T-helper 22 cell (primary cell): ENCODE measurements around the gene SMAD9.

Experiments used
- DNase-seq: peaks from one replicate; pipeline ENCODE4 v3.0.0-alpha.2; 2020; ENCODE audit warnings: low read depth

Gene SMAD9

DNA sequence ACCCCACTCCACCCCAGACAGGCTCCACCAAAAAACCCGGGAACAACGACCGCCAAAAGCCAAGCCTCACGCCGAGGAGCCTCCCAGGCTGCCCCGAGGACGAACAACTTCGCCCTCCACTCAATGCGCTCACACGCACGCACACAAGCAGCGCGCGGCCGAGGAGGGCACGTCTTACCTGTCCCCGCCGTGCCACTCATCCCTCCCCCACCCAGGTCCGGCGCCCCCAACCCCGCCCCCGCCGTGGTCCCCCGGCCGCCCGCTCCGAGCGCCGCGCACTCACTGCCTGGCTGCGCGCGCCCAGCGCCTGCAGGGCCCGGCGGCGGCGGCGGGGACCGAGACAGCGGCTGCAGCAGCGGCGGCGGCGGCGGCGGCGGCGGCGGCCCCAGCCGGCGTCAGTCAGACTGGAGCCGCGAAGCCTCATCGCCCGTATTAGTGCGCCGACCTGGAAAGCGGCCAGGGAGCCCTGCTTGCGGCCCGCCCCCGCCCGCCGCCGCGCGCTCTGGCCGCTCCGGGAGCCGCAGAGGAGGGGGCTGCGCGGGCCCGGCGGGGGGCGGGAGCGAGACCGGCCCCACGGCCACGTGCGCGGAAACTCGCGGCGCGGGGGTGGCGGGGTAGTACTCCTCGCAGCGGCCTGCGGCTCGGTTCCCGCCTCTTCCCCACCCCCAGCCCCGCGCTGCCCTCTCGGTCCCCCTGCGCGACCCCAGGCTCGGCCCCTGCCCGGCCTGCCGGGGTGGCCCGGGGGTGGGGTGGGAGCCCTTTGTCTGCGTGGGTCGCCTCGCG is at the start of gene SMAD9:
Gene SMAD9 (minus strand): TSS at position 406 of the 783 bp plus-strand sequence. CDS start 40,549 bp downstream, outside the sequence.
- no peak for DNase-seq

DNA sequence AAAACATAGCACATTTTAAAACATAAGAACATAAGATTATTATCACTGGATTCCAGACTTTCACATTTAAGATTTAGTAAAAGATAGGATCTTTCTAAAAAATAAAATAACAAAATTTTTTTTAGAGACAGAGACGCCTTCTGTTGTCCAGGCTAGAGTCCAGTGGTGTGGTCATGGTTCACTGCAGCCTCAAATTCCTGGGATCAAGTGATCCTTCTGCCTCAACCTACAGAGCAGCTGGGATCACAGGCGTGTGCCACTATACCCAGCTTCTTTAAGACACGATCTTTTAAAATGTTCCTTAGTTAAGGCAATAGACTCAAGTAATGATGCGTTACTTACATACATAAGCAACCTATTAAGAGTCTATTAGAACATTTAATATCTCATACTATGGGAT is 46.4 kb upstream of the SMAD9 start:
- no peak for DNase-seq

DNA sequence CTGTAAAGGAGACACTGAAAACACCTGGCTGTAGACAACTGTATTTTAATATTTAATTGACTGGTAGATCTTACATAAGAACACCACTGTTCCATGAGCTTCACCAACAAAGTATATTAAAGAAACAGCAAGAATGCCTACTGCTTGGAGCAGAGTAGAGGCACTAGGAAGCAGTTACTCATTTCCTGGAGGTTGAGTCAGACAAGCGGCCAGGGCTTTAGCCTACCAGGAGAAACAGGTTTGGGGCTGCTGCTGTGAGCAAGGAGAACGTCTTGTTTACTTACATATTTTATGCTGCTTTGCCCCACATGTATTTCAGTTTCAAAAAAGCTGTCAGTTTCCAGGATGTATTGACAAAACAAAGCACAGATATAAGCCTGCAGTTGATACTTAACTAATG is 45.7 kb upstream of the SMAD9 start:
- DNase-seq: no peak

DNA sequence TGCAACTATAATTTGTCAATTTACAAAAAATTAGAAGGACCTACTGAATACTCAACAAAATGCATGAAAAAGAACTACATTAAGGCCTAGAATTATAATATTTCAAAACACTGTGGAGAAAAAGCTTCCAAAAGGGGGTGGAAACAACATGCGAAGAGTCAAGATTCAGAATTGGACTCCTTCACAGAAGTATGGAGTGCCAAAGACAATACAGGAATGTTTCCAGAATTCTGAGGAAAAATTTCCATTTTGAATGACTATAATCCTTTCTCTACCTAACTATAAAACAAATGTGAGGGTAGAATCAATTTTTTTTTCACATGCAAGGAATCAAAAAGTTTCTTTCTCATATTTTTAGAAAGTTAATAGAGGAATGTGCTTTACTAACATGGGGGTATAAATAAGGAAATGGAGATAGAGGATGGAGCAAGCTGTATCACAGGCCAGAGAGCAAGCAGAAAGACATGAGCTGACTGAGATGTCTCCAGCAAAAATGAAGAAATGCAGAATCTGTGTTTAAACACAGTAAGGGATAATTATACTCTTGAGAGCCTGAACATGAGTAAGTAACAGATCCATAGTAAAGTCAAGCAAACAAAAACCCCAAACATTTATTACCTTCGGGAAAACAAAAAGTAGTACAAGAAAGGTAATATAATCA is 39.5 kb upstream of the SMAD9 start:
- DNase-seq: no peak

DNA sequence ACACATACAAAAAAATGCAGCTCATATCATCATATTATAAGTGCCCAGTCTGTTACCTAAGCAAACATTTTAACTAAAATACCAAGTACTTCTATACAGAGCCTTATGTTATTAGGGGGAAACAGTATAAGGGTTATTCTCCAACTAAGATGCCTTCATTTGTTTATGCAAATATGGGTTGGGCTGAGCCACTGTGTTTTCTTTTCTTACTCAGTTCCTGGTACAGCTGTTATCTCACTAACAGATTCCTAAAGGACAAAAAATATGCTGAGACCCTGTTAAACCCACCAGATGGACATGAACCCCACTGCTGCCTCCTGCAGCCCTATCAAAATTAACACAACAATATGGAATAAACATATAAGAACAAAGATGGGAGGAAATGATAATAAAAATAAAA is 34.5 kb upstream of the SMAD9 start:
- no peak for DNase-seq

DNA sequence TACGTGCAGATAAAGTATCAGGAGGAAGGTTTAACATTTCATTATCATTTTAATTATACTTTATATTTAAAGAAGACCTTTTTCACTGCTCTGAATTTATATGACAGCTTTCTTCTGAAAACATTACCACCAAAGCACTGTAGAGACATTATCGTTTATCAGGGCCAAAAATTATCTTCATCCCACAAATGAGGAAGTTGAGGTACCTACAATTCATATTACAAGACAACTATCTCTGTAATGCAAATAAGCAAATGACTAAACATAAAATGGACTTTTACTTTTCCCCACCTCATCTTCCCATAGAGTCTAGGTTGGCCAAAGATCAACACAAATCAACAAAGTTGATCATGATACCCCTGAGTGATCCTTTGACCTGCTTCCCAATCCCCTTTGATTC is 30.9 kb upstream of the SMAD9 start:
- no peak for DNase-seq

DNA sequence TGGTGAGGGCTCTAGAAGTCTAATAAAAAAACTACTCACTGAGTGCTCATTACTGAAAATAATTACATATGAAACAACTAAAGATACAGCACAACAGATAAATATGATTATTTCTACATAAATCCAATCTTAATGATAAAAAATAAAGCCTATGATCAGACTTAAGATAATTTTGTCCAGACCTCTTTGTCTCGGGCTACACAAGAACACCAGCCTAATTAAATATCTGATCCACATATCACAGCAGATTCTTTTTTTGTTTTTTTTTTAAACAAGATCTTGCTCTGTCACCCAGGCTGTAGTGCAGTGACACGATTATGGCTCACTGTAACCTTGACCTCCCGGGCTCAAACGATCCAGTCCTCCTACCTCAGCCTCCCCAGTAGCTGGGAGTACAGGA is 30.3 kb upstream of the SMAD9 start:
- DNase-seq: no peak

DNA sequence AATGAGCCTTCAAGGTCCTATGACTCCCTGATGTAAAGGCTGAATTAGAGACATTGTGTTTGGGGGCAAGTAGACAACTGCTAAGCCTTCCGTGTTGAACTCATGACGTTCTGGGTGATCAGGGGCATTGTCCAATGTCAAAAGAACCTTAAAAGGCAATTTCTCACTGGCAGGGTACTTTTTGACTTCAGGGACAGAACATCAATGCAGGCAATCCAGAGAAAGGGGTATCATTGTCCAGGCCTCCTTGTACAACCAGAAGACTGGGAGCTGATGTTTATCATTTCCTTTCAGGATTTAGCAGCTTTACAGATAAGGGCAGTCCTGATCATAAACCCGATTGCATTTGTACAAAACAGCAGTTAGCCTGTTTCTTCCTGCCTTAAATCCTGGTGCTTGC is 25.0 kb upstream of the SMAD9 start:
- no peak for DNase-seq

DNA sequence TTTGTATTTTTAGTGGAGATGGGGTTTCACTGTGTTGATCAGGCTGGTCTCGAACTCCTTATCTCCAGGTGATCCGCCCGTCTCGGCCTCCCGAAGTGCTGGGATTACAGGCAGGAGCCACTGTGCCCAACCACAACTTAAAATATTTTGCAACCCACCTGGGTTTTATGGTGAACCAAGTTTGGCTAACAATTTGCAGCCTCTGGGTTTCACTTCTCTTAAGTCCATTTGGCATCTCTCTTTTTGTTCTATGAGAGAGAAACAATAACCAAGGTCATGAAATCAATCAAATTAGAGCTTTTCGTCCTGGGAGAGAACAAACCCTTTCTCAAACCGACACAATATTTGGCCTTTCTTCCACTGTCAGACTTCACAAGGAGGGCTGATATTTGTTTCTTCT is 5.6 kb upstream of the SMAD9 start:
- no peak for DNase-seq

DNA sequence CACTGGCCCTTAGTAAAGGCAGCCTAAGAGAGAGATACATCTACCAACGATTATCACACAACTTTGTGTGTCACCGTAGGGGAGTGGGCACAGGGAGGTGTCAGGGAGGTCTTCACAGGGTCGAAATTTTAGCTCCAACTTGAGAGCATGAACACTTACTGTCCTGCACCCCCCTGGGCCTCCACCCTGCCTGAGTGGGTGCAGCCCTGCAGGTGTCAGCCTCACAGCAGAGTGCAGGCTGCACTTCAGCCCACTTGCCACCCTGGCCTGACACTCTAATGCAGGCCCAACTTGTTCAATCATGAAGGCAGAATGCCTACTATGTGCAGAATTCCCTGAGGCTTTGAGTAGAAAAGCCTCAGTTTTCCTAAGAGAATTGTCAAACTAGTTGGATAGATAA is 4.0 kb upstream of the SMAD9 start:
- no peak for DNase-seq

DNA sequence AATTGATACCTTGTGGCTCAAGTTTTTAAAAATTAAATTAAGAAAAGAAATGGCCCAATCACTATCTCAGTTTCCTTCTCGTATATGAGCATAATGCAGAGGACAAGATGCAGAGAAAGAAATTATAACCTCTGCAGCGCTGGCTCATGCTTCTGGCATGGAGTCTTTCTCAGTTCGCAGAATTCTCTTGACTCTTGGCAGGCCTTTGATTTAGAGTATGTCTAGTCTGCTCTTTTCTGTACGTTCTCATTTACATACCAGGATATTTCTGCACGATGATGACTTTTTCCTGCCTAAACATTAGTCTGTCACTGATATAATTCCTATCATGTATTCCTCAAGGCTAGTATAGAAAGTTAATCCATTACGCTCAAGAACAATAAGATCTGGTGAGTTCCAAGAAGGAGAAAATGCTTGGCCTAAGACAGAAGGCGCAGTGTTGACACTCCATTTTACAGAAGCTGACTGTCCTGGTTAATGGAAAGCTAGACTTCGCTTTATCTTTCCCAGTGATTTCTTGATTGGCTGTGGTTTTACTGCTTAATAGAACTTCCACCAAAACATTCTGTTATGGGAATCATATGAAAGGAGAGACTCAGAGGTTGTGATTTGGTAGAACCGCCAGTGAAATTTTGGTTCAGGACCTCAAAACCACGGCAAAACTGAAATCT is 1.7 kb upstream of the SMAD9 start:
- no peak for DNase-seq

DNA sequence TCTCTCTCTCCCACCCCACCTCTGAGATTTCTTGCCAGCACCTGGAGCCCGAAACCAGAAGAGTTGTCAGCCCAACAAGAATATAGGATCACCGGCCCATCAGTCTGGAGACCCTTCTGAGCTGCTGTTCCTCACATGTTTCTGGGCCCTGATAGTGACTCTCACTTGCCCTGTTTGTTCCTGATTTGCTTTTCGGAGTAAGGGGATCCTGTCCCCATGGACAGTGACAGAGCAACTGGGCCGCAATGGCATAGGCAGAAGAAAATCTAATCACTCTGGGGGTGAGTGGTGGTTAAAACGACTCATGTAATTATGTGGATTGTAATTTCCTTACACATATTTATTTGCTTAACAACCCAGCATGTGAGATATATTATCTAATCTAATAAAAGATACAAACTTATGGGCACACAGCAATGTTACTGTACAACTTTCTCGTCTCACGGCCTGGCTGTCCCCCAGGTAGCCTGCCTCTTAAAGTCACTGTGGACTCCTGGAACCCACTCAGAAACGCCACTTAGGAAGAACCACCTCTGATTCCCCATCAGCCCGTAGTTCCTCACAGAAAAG is 663 bp upstream of the SMAD9 start:
- no peak for DNase-seq

DNA sequence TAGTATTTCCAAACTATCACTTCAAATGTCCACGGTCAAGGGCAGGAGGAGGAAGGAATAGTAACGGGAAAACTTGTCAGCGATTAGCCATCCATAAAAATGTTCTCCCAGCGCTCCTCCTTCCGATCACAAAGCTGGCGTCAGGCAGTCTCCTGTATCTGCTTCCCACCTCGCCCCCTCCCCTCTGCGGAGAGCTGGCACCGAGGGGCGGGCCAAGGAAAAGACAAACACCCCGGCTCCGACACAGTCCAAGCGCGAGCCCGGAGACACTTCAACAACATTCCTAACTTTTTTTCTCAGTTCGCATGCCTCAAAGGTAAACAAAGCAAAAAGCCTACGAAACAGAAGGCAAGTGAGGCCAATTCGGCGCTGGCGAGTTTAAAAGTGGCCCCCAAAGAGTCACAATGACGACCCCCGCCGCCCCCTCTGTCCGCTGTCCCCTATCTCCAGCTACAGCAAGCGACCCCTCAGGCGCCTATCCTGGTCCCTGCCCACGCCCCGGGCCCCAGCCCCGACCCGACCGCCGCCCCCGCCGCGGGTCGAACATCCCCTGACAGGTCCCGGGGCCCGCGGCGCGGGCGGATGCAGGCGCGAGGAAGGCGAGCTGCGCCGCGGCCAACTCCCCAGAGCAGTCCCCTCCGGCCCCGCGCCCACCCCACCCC is 736 bp downstream of the SMAD9 start:
- no peak for DNase-seq

DNA sequence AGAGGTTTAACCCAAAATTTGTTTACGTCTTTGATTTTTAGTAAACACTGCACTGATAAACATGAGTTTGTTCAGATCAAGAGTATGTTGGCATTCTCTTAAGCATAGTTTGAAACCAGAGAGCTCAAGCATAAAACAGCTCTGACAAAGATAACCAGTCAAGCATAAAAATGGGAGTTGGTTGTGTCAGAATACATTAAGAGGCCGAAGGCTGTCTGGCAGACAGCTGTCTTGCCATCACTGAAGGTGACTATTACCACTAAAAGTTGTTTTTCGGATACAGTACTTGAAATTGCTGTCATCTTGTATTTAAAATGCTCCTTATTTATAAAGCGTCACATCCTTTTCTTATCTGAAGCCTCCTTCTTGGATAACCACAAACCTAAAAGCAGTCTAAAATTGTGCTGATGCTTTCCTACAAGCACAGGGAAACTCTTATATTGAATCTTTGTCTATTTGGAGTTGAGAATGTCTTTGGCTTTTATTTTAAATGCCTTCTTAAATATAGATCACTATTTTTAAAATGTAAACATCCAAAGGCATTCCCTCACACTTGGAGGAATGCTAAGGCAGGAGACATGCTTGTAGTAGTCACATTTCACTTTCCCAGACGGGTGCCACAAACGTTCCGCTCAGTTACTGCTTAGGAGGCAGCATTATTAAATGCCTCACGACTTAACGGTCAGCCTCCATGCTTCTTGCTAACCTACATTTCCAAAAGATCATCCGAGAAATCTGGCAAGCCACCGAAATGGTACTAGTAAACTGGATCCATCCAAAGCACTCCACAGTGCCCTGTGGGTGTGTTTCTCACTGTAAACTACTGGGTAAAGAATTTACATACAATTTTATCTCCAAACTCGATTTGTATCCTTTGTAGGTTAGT is 1.5 kb downstream of the SMAD9 start:
- no peak for DNase-seq

DNA sequence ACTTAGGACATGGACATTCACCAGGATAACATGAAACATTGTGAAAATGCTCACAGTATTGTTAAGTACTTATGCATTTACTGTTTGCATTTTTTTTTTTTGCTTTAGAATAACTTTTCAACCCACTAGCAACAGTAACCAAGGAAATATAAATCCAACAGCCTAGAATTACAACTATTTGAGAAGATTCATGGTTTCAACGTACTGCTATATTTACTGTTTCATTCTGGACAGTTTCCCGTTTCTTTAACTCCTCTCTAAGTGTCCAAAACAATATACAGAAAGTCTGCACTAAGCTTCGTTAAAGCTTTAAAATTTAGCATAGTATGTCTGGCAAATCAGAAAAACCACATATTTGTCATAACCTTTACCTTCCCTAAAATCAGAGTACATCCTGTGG is 2.7 kb downstream of the SMAD9 start:
- DNase-seq: no peak

DNA sequence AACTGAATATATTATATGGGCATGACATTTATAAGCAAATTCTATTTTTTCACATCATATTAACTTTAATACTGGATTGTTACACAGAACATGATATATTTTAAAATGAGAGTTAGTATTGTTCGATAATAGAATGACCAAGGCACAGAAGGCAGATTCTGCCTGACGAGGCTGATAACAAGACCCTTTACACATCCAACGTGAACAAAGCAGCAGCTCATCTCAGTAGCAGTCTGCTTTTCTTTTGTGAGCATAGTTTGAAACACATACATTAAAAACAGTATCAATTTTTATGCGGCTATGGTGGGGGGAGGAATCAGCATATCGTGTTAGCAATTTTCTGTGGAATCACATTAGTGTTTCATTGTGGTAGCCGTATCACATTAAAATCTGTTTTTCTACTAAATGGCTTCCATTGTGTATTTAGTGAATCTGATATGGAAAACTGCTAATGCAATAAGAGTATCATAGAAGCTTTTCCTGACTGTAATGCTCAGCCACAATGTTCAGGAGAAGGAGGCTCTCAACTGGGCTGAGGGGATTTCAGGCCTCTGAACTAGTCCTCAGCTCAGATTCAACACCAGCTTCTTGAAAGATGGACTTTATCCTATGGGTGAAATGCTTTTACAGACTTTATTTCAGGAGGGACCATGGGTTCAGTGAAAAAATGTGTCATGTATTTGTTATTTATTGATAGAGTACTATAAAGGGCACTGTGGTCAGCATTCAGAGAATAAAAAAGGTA is 4.0 kb downstream of the SMAD9 start:
- DNase-seq: no peak

DNA sequence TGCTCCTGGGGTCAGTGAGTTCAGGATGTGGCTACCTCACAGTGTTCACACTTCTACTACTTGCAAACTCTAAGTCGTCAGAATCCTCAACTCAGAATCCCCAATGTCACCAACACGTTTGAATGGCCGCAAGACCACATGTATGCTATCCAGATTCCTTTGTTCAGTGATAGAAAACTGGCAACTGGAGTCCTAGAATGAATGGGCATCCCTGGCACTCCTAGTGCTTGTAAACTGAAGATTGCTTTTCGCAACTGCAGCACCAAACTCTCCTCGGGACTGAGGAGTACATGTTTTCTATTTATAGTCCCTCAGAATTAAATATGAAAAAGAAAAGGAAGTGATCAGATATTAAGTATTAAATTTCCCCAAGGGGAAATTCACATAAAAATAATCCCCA is 4.9 kb downstream of the SMAD9 start:
- DNase-seq: no peak

DNA sequence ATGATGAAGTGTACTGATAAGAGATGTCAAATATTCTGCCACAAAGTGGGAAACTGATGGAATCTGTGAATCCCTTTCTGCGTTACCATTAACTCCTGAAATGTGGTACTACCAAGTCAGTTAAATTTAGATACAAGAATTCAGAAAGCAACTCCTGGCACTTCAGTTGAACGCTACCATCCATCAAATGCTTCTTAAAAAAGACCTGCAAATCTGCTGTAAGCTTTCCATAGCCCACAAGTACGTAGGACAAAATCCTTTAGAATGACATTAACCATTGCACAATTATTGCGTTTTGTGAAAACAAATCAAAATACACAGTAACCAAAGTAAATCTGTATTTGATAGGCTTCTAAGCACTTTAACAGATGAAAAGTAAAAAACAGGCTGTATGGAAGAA is 5.4 kb downstream of the SMAD9 start:
- no peak for DNase-seq

DNA sequence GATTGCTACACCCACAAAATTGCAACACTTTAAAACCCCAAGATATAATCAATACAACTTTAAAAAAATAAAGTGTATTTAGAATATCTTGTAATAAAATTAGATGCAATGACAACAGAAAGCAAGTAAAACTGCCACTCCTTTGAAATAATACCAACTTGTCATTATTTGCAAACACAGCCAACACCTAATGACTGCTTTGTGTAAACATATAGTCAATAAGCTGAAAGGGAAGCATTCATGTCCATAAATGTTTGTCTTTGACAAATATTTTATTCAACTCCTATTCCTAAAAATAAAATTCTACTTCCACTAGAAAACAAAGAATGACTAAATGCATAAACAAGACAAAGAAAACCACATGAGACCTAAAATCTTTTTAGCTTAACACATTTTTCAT is 6.6 kb downstream of the SMAD9 start:
- DNase-seq: no peak

DNA sequence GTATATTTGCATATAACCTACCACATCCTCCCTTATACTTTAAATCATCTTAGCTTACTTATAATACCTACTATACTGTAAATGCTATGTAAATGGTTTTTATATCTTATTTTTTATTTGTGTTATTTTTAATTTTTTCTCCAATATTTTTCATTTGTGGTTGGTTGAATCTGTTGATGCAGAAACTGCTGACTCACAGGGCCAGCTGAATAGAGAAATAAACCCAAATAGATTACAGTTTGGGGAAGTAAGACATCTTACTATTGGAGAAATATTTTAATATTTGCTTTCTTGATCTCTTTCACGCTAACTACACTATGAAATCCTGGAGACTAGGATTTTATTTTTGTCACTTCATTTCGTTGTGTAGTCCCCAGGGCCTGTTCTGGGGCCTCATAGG is 7.1 kb downstream of the SMAD9 start:
- DNase-seq: no peak

DNA sequence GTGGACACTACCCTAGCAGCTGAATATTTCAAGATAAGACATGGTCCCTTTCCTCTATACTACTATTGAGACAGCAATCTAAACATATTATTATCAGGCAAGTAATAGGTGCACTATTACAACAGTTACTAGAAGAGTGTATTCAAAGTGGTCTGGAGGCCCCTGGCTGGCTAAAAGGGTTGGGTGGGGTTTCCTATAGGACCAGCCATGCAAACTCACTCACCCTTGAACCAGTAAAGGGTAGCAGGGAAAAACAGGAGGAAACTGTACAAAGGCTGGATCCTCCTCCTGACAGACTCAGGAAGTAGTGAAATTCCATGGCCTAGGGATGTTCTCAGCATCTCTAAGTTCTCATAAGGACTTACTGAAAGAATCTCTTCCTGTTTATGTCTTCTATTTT is 7.7 kb downstream of the SMAD9 start:
- DNase-seq: no peak
